HCT116 (cell line): ENCODE measurements around the gene FAM227B. TPM values are rescaled to one million over a fixed set of nuclear protein-coding genes. Genes with fewer than 3 reads are reported as not detected.

Source experiments
- ATAC-seq: fragments of 200-7000 bp; cut with Tn5 transposase; 2 replicates; pipeline ENCODE4 v1.9.1; 2020; ENCODE audit warnings: mild to moderate bottlenecking, moderate library complexity
- BruUV-seq: library from RNA; stranded (reverse); fragments of 400-500 nt; replicated peaks from 2 replicates; lab custom pipeline; 2021; lab: Mats Ljungman, UMichigan
- CTCF ChIA-PET: fragments of 300-600 bp; sonication (Branson Sonifier 250); formaldehyde crosslinking; loops from one replicate; lab custom pipeline; 2021; ENCODE audit warnings: antibody characterized with exemption; lab: Charles Lee
- POLR2A ChIA-PET: fragments of 300-600, 350-600 bp; sonication (Branson Sonifier 250); formaldehyde crosslinking; loops from one replicate; lab custom pipeline; 2021; ENCODE audit warnings: antibody characterized with exemption; lab: Charles Lee
- RAD21 ChIA-PET, 2 experiments: fragments of 300-600 bp; sonication (Branson Sonifier 250); formaldehyde crosslinking; loops; one replicate each; lab custom pipeline; 2023; ENCODE audit warnings: low total read pairs in 2 of 2; ENCODE audit not compliant: uncharacterized antibody in 2 of 2, unreplicated experiment in 2 of 2, low non-redundant PET in 1 of 2; lab: Charles Lee
- DNase-seq: peaks from one replicate; pipeline ENCODE4 v3.0.0-alpha.2; 2010; ENCODE audit warnings: low read depth, low spot score
- H2AFZ ChIP-seq: fragments of 200-600 bp; shearing (Covaris generic), sonication (generic); 2 replicates; pipeline ENCODE4 v1.6.1; 2017; ENCODE audit warnings: low read depth, mixed run types, mixed read lengths, antibody characterized with exemption, low read length; ENCODE audit not compliant: poor library complexity, severe bottlenecking
- H3K27ac ChIP-seq: 2 replicates; pipeline ENCODE4 v1.5.1; 2012; ENCODE audit warnings: low read depth, low read length
- H3K27me3 ChIP-seq: fragments of 200-600 bp; sonication (generic); 2 replicates; pipeline ENCODE4 v1.6.1; 2016; ENCODE audit warnings: mixed run types, low read length, mixed read lengths; ENCODE audit not compliant: insufficient read depth
- H3K36me3 ChIP-seq, 2 experiments: fragments of 200-500 bp in 1 of 2; fragments of 200-600 bp in 1 of 2; sonication (Bioruptor generic) in 1 of 2; sonication (generic) in 1 of 2; 2 replicates each; pipeline versions ENCODE4 v1.5.1 to v1.6.1; 2014 to 2016; ENCODE audit warnings: low read length in 2 of 2, inconsistent platforms in 1 of 2, mixed read lengths in 1 of 2, mixed run types in 1 of 2; ENCODE audit not compliant: insufficient read depth in 2 of 2, control insufficient read depth in 1 of 2
- H3K4me1 ChIP-seq, 2 experiments: fragments of 200-600 bp in 1 of 2; sonication (generic) in 1 of 2; 2 replicates each; pipeline versions ENCODE4 v1.5.1 to v1.6.1; 2012 to 2017; ENCODE audit warnings: low read length in 2 of 2, inconsistent platforms in 1 of 2, mild to moderate bottlenecking in 1 of 2, mixed read lengths in 1 of 2, mixed run types in 1 of 2, moderate library complexity in 1 of 2; ENCODE audit not compliant: insufficient read depth in 2 of 2, control insufficient read depth in 1 of 2
- H3K4me2 ChIP-seq: fragments of 200-600 bp; sonication (generic); 2 replicates; pipeline ENCODE4 v1.6.1; 2017; ENCODE audit warnings: mixed run types, low read length, mixed read lengths
- H3K4me3 ChIP-seq, 2 experiments: fragments of 200-600 bp in 1 of 2; sonication (generic) in 1 of 2; replicated peaks in 1 of 2; 2 replicates each; pipeline ENCODE4 v1.5.1; 2011 to 2016; ENCODE audit warnings: low read length in 2 of 2, control low read depth in 1 of 2, low read depth in 1 of 2, mild to moderate bottlenecking in 1 of 2, mixed read lengths in 1 of 2, mixed run types in 1 of 2
- H3K79me2 ChIP-seq: fragments of 200-600 bp; sonication (generic); 2 replicates; pipeline ENCODE4 v1.6.1; 2017; ENCODE audit warnings: mild to moderate bottlenecking, mixed run types, low read length, moderate library complexity, mixed read lengths; ENCODE audit not compliant: insufficient read depth
- H3K9ac ChIP-seq: fragments of 200-600 bp; sonication (generic); 2 replicates; pipeline ENCODE4 v1.6.1; 2016; ENCODE audit warnings: low read length, mixed read lengths
- H3K9me2 ChIP-seq: fragments of 200-600 bp; sonication (generic), shearing (Covaris generic); 2 replicates; pipeline ENCODE4 v1.6.1; 2017; ENCODE audit warnings: mixed run types, mild to moderate bottlenecking, moderate library complexity; ENCODE audit not compliant: insufficient read depth
- H3K9me3 ChIP-seq, 2 experiments: fragments of 200-500 bp in 1 of 2; fragments of 200-600 bp in 1 of 2; sonication (Bioruptor generic) in 1 of 2; sonication (generic) in 1 of 2; 2 replicates each; pipeline ENCODE4 v1.6.1; 2014 to 2017; ENCODE audit warnings: low read length in 2 of 2, mixed read lengths in 2 of 2, inconsistent platforms in 1 of 2, low read depth in 1 of 2, mild to moderate bottlenecking in 1 of 2, mixed run types in 1 of 2, moderate library complexity in 1 of 2; ENCODE audit not compliant: control insufficient read depth in 1 of 2, insufficient read depth in 1 of 2
- H4K20me1 ChIP-seq: fragments of 200-600 bp; sonication (generic), shearing (Covaris generic); 2 replicates; pipeline ENCODE4 v1.6.1; 2017; ENCODE audit warnings: mixed run types, mild to moderate bottlenecking, moderate library complexity; ENCODE audit not compliant: insufficient read depth
- ATF3 ChIP-seq: IDR thresholded peaks from 2 replicates; pipeline ENCODE4 v1.6.1; 2012
- EGR1 ChIP-seq: IDR thresholded peaks from 2 replicates; pipeline ENCODE4 v1.6.1; 2012; ENCODE audit warnings: low read depth
- ELF1 ChIP-seq: IDR thresholded peaks from 2 replicates; pipeline ENCODE4 v1.6.1; 2012; ENCODE audit warnings: low read depth, borderline replicate concordance
- REST ChIP-seq: IDR thresholded peaks from 2 replicates; pipeline ENCODE4 v1.6.1; 2012; ENCODE audit warnings: low read depth
- TCF7L2 ChIP-seq: IDR thresholded peaks from 2 replicates; pipeline ENCODE4 v1.7.0; 2011; ENCODE audit warnings: borderline replicate concordance, inconsistent platforms; ENCODE audit not compliant: insufficient read depth, insufficient read length; ENCODE audit errors: extremely low read depth
- intact Hi-C: fragments of 100-400 bp; cut with micrococcal nuclease; formaldehyde crosslinking; loops from 2 replicates; pipeline ENCODE4 v1.10.0; 2022
- total RNA-seq: library from RNA; stranded (reverse); gene quantifications from one replicate; pipeline ENCODE4 v1.2.1, GENCODE V29; 2021; ENCODE audit not compliant: unreplicated experiment

The FAM227B gene
- total RNA-seq, 1 experiment from 2014 or later = 6.9 TPM

GRCh38 chr15:49460411-49460941 lies 160.1 kb downstream of the FAM227B start (continued):
- TF ChIP-seq REST (no peak), ELF1 (no peak)

- DNase-seq = no peak
- intact Hi-C loops = no loop called here
- Histone ChIP-seq H3K27ac (no peak overlapping the region), H3K9ac (no peak overlapping the region), H3K4me1 (no peaks in the 10 kb centered on the region), H2AFZ (no peak overlapping the region)
- BruUV-seq = no TSS peak
- POLR2A ChIA-PET = no interaction called here
- no peak for TF ChIP-seq ATF3
- TF ChIP-seq EGR1 = no peak
- TF ChIP-seq TCF7L2 = no peak
- TF ChIP-seq, all 23 proteins: peak for 0
- ChIA-PET RAD21 (no interaction called here), CTCF (interaction anchor here (1.0 kb wide), 1 partner anchor 14 kb away, joined by 3 read pairs; no protein-coding TSS in a partner anchor)
- Histone ChIP-seq H4K20me1 (no peaks in the 10 kb centered on the region), H3K9me3 (no peaks in the 10 kb centered on the region), H3K27me3 (no peaks in the 10 kb centered on the region), H3K4me2 (no peak overlapping the region), H3K9me2 (no peaks in the 10 kb centered on the region), H3K36me3 (no peaks in the 10 kb centered on the region), H3K79me2 (no peaks in the 10 kb centered on the region), H3K4me3 (no peak overlapping the region)
- ATAC-seq = no peak
Measured at GRCh38 chr15:49458145-49458544, 162.5 kb downstream of the FAM227B start.
